ENCODE results near the gene ZDHHC14. TPM values are rescaled to one million over a fixed set of nuclear protein-coding genes. Genes with fewer than 3 reads are reported as not detected.

The ZDHHC14 gene
- total RNA-seq, 3 donors from 2014 or later: 9.1 to 10.5 (median 10.0) TPM

DNA sequence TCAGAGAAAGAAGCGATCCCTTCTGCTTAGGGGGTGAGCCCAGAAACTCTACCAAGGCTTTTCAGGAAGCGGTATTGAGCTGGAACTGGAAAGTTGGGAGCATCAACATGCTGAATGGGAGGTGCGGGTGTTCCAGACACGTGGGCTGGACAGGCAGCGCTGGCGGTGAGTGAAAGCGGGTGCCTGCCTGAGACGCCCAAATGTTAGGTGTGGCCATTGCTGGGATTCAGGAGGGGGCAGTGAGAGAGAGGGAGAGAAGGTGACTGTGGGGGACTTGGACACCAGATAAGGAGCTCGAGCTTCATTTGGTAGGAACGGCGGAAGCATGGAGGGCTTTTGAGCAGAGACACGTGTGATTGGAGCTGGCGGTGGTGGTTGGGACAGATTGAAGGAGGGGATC, 157.7 kb downstream of the ZDHHC14 start:
- DNase-seq (no peak), ATAC-seq (no peak)
- intact Hi-C loops (cut with DNase I, micrococcal nuclease): no loop called here
- no peak overlapping the region for H3K4me3 ChIP-seq
- H3K9me3 ChIP-seq: no peaks in the 10 kb centered on the region
- no peaks in the 10 kb centered on the region for H3K36me3 ChIP-seq (ENCODE audit: low read depth)
- H3K4me1 ChIP-seq (ENCODE audit: low read depth): peaks cover 26% of the 10 kb centered on the region
- TF ChIP-seq, protein P1, sequence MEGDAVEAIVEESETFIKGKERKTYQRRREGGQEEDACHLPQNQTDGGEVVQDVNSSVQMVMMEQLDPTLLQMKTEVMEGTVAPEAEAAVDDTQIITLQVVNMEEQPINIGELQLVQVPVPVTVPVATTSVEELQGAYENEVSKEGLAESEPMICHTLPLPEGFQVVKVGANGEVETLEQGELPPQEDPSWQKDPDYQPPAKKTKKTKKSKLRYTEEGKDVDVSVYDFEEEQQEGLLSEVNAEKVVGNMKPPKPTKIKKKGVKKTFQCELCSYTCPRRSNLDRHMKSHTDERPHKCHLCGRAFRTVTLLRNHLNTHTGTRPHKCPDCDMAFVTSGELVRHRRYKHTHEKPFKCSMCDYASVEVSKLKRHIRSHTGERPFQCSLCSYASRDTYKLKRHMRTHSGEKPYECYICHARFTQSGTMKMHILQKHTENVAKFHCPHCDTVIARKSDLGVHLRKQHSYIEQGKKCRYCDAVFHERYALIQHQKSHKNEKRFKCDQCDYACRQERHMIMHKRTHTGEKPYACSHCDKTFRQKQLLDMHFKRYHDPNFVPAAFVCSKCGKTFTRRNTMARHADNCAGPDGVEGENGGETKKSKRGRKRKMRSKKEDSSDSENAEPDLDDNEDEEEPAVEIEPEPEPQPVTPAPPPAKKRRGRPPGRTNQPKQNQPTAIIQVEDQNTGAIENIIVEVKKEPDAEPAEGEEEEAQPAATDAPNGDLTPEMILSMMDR (IDR thresholded peaks at IDR 0.05): no peak

GRCh38 chr6:157539421-157539822, 158.4 kb downstream of the ZDHHC14 start:
- DNase-seq: no peak
- ATAC-seq: peak; percentile 46
- Histone ChIP-seq H3K4me1 (ENCODE audit: low read depth) (peaks cover 26% of the 10 kb centered on the region), H3K9me3 (no peaks in the 10 kb centered on the region), H3K4me3 (no peak overlapping the region), H3K36me3 (ENCODE audit: low read depth) (no peaks in the 10 kb centered on the region)
- intact Hi-C loops (cut with DNase I, micrococcal nuclease): no loop called here
- TF ChIP-seq, protein P1 (IDR thresholded peaks at IDR 0.05): no peak

DNA sequence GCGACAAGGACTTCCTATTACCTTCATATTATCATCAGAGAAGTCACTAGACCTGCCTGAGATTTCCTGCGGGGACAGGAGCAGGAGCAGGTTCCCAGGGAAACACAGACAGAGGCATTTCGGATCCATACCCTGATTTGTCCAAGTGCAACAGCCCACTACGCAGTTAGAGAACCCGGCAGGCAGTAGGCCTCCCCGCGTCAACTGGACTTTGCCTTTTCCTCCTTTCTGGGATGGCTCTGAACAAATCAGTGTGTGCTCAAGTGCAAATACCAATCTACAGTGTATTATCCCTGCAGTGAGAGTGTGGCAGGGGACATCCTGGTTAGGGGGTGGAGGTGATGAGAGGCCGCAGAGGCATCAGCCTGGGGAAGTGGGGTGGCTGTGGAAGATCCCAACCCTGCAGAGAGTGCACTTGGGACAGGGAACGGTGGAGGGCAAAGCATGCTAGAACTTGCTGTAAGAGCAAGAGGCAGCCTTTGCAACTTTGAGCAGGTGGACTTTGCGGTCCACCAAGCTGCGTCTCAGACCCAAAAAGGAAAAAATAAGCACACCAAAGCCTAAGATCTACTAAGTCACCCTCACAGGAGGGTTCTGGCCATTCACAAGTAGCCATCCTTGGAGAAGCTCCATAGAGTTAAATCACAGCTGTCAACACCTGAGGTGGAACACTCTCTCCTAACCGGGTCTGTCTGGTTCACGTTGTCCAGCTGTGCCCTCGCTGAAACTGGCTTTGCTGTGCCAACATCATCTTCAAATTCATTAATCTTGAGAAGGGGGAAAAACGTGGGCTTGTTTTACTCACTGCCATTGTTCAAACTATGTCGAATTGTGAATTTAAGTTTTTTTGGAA, 159.1 kb downstream of the ZDHHC14 start:
- peak in 1 of 3 donors; percentile 64 for DNase-seq
- peaks cover 22% of the 10 kb centered on the region for H3K4me1 ChIP-seq (ENCODE audit: low read depth)
- H3K36me3 ChIP-seq (ENCODE audit: low read depth): no peaks in the 10 kb centered on the region
- H3K9me3 ChIP-seq: no peaks in the 10 kb centered on the region
- TF ChIP-seq, protein P1 (IDR thresholded peaks at IDR 0.05): no peak
- intact Hi-C loops (cut with DNase I, micrococcal nuclease): no loop called here
- peak; percentile 90 for ATAC-seq
- H3K4me3 ChIP-seq: no peak overlapping the region

DNA sequence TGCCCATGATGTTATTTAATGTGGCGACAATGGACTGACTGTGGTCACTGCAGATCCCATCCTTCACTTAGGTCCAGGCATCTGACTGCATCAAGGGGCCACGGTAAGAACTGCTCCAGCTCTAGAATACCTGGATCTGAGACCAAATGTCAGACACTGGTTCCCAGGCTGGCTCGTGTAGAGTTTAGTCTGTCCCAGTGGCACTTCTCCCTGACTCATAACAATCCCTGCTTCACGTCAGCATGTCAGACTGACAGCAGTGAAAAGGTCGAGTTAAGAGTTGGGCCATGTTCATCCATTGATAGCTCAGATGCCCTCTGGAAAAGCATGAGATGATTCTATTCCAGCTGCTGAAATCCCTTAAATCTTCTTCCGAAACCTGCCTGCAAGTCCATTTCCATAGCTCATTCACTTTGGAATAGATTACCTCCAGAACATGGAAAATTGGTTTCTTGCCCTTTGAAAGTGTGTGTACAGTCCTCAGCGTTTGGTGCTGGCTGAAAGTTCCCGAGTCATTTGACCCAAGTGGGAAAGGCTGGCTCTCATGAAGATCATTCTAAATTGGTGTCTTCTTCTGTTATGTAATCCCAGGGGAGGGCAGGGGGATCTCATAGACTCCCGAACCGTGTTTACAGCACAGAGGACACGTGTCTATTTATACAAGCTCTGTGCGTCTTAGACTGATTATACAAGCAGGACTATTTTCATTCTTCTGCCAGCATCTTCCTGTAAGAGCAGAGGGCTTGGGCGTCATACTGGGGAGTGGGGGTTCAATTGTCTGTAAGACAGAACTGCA, 160.8 kb downstream of the ZDHHC14 start:
- TF ChIP-seq, protein P1 (IDR thresholded peaks at IDR 0.05): no peak
- intact Hi-C loops (cut with DNase I, micrococcal nuclease): no loop called here
- ATAC-seq (no peak), DNase-seq (no peak)
- Histone ChIP-seq H3K9me3 (no peaks in the 10 kb centered on the region), H3K4me1 (ENCODE audit: low read depth) (peaks cover 10% of the 10 kb centered on the region), H3K36me3 (ENCODE audit: low read depth) (no peaks in the 10 kb centered on the region), H3K4me3 (no peak overlapping the region)

DNA sequence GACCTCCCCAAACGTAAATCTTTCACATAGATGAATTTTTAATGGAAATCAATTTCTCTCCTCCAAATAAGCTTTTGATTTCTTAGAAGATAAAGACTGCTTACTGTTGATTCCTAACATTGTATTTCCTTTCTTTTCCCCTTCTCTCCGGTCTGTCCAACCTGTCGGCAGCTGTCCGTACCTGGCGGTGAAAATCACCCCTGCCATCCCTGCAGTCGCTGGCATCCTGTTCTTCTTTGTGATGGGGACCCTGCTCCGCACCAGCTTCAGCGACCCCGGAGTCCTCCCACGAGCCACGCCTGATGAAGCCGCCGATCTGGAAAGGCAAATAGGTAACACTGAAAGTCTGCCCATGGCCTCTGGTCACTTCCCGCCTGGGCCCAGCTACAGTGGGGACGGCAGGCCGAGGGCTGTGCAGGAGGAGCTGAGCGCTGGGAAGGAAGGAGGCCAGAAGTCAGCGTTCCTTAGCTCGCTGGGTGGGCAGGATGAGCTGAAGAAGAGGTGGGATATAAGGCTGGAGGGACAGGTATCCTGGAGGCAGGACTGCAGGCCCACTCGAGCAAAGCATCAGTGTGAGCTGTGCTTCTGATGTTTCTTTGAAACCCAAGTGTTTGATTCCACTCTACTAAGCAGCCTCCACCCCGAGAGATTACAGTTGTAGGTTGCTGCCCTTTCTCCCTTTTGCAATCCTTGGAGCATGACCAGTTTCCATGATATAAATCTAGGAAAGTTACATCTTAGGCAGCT, 161.6 kb downstream of the ZDHHC14 start:
- no peak overlapping the region for H3K4me3 ChIP-seq
- peaks cover 10% of the 10 kb centered on the region for H3K4me1 ChIP-seq (ENCODE audit: low read depth)
- H3K36me3 ChIP-seq (ENCODE audit: low read depth): no peaks in the 10 kb centered on the region
- intact Hi-C loops (cut with DNase I, micrococcal nuclease): no loop called here
- ATAC-seq (no peak), DNase-seq (no peak)
- no peaks in the 10 kb centered on the region for H3K9me3 ChIP-seq
- TF ChIP-seq, protein P1 (IDR thresholded peaks at IDR 0.05): no peak
